Gastrocnemius medialis (tissue), 4 donors: Measurements from ENCODE around the gene LEFTY2.

Experiments
- POLR2A ChIP-seq, 2 donors: fragments of 450-650 bp; IDR thresholded peaks; one replicate each; pipeline ENCODE4 v1.6.1; 2017; ENCODE audit warnings: antibody characterized with exemption in 2 of 2, mild to moderate bottlenecking in 2 of 2, moderate library complexity in 2 of 2
- TF ChIP-seq, protein P1 (sequence below), 5 experiments: fragments of 450-650 bp in 3 of 5; fragments of 200-600 bp in 2 of 5; sonication (generic) in 2 of 5; IDR thresholded peaks in 4 of 5; conservative IDR thresholded peaks in 1 of 5; 1 replicate in 4 of 5; 2 replicates in 1 of 5; pipeline ENCODE4 v1.5.1; 2016 to 2019; ENCODE audit warnings: antibody characterized with exemption in 5 of 5, mild to moderate bottlenecking in 3 of 5, moderate library complexity in 3 of 5

DNA sequence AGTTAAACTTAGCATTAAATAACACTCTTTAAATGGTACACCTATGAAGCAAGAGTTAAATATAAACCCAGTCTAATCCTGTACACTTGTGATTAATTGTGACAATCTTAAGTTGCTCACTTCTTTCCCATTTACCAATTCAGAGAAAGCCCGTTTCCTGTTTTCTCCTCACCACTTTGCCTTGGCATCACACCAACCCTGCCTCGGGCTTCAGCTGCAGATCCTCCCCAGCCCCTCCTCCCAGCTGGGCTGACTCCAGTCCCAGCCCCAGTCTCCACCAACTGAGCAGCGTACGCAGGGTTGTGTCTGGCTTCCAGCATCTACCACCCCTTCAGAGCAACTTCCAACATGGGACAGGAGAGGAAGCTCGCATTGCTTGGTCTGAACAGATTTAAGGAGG lies 21.1 kb downstream of the LEFTY2 start:
- TF ChIP-seq POLR2A (IDR thresholded peaks at IDR 0.05): no peak
- TF ChIP-seq, protein P1, sequence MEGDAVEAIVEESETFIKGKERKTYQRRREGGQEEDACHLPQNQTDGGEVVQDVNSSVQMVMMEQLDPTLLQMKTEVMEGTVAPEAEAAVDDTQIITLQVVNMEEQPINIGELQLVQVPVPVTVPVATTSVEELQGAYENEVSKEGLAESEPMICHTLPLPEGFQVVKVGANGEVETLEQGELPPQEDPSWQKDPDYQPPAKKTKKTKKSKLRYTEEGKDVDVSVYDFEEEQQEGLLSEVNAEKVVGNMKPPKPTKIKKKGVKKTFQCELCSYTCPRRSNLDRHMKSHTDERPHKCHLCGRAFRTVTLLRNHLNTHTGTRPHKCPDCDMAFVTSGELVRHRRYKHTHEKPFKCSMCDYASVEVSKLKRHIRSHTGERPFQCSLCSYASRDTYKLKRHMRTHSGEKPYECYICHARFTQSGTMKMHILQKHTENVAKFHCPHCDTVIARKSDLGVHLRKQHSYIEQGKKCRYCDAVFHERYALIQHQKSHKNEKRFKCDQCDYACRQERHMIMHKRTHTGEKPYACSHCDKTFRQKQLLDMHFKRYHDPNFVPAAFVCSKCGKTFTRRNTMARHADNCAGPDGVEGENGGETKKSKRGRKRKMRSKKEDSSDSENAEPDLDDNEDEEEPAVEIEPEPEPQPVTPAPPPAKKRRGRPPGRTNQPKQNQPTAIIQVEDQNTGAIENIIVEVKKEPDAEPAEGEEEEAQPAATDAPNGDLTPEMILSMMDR (IDR thresholded peaks at IDR 0.05 in 4 of 5, conservative IDR thresholded peaks at IDR 0.05 in 1 of 5): no peak
